NOMO-1 treated with DMSO at 0.1 percent for 48 hours (cell line): ENCODE results near the gene GPR17.

Source experiments
- DNase-seq: peaks from one replicate; lab custom pipeline; 2025; ENCODE audit not compliant: unreplicated experiment; lab: John Stamatoyannopoulos, UW

GPR17 gene

GRCh38 chr2:127654084-127654837 is 8.3 kb downstream of the GPR17 start:
- DNase-seq, result no peak

GRCh38 chr2:127654838-127655175 is 8.9 kb downstream of the GPR17 start:
- no peak for DNase-seq

GRCh38 chr2:127655209-127656073 is 9.5 kb downstream of the GPR17 start:
- DNase-seq, result no peak

- DNase-seq, result no peak
Measured at GRCh38 chr2:127656569-127657231, 10.7 kb downstream of the GPR17 start.

- DNase-seq, result no peak
Measured at GRCh38 chr2:127657232-127657595, 11.3 kb downstream of the GPR17 start.

DNA sequence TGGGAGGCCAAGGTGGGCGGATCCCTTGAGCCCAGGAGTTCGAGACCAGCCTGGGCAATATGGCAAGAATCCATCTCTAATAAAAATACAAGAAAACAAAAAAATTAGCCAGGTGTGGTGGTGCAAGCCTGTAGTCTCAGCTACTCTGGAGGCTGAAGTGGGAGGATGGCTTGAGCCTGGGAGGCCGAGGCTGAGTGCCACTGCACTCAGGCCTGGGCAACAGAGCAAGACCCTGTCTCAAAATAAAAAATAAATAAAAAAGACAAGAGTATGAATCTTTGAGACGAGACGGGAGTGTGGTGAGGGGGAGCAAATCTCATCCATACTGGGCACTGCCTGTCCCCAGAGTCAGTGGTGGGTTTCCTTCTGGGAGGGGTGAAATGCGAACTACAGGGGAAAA is 12.2 kb downstream of the GPR17 start:
- no peak for DNase-seq

- DNase-seq, result no peak
Measured at GRCh38 chr2:127658641-127659407, 12.9 kb downstream of the GPR17 start.

DNA sequence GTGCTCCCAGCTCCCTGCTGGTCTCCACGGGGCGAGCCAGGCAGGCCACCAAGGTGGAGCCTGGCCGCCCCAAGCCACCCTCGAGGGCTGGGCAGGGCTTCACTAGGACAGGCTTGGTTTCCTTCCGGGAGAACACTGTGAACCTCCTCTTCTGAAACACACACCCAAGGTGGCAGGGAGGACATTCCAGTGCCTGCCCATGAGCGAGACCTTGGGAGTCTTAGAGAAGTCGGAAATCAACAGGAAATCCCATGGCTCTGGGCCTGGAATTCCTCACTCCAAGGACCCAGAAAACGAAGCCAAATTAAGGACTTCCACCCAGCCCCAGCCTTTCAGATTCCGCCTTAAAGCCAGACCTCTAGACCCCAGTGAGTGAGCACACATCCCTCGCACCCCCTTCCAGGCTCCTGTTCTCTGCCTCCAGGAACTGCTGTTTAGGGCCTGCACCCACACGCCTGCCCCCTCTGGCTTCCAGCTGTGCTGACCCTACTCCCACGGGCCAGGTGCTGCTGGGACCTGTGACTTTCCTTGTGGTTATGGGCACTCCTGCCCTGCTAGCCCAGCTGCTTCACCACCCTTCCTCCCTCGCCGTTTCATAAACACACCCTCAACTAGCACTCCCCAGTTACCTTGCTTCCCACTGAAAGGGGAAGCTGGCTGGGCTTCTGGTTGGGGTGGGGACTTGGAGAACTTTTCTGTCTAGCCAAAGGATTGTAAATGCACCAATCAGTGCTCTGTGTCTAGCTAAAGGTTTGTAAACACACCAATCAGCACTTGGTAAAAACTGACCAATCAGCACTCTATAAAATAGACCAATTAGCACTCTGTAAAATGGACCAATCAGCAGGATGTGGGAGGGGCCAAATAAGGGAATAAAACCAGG is 13.7 kb downstream of the GPR17 start:
- peak; percentile 32 for DNase-seq

GRCh38 chr2:127660291-127660578 is 14.3 kb downstream of the GPR17 start:
- no peak for DNase-seq

DNA sequence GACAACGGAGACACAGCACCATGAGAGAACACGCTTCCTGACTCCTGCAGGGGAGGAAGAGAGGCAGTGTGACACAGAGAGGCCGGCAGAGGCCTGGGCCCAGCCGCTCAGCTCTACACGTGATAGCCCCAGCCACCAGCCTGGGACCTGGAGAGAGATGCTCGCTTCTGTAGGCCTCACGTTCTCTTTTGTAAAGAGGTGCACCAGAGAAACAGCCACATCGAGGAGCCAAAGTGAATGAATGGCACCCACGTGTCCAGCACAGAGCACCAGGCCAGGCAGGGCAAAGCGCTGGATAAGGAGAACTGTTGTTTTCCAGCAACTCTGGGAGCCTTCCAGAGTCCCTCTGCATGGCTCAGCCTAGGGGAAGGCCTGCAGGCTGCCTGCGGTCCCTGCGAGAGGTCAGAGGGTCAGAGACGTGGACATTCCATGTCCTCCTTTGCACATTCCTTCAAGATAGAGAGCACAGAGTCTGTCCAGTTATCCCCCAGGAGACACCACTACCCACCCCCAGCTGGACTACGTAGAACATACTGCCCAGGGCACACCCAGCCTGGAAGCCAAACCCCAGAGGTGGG is 15.2 kb downstream of the GPR17 start:
- no peak for DNase-seq

GRCh38 chr2:127661949-127662510 is 16.1 kb downstream of the GPR17 start:
- DNase-seq, result no peak

GRCh38 chr2:127662937-127663565 is 17.1 kb downstream of the GPR17 start:
- DNase-seq, result no peak

DNA sequence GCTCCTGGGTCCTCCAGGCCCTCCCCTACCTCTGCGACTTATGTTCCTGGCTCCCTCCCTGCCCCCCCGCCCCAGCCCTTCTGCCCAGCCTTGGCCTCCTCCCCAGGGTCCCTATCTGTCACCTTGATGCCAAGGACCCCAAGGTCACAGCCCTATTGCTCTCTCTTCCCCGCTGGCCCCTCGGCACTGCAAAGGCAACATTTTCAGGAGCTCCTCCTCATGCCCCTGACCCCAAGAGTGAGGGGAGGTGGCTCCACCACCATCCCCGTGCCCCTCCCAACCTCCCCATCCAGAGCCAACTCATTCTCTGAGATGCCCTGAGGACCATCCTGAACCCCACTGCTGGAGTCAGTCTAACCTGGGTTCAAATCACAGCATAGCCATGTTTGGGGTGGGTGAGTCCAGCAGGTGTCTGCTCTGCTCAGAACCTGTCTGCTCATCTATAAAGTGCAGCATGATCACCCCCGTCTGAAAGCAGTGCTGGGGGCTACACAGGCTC is 17.7 kb downstream of the GPR17 start:
- DNase-seq, result no peak

DNA sequence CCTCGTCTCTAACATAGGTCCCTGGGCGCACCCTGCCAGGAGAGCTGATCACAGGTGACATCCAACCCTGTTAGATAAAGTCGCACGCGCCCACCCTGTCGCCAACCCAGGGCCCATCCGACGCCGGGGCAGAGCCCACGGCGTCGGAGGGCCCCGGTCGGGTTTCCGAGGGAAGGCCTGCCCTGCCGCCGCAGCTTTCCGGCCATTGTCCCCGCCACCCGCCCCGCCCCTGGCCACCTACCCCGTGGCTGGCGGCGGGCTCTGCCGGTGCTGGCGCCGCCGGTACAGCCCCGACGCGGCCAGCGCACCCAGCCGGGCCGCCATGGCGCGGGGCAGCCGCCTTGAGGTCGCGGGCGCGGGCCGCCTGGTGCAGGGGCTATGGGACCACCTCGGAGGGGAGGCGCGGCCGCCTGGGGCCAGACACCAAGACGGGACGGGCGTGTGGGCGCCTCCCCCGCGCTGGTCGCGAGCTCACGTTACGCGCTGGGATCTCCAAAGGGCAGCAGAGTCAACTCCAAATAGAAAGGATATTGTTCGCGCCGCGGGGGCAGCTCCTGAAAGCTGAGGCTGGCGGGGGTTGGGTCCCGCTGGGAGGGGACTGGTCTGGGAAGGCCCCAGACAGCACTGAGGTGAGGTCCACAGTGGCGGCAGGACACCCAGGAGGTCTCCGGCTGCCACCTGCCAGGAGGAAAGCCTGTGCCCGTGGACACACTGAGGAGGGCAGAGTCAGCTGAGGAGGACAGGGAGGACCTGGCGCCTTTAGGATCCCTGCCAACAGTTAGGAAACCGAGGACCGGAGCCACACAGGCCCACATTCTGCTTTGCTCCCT is 18.3 kb downstream of the GPR17 start:
- no peak for DNase-seq

DNA sequence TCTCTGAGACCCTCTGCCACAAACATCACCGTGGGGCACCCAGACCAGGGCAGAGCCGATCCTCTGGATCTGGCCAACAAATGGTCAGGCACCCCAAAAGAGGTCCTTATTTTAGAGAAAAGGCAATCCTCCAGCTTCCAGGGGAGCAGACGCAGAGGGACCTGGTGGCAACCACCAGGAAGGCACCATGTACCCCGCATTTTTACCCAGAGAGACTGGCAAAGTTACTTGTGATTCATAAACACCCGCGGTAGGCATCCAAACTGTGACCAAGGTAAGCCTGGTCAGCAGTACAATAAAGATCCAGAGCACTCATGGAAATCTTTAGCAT is 18.9 kb downstream of the GPR17 start:
- no peak for DNase-seq

GRCh38 chr2:127665267-127665893 is 19.4 kb downstream of the GPR17 start:
- DNase-seq, result no peak

- DNase-seq, result no peak
Measured at GRCh38 chr2:127669056-127669455, 23.1 kb downstream of the GPR17 start.
